Heart left ventricle (tissue), 13 donors: ENCODE data around the gene CCDC183.

Experiments
- CTCF ChIP-seq, 12 donors: fragments of 200-600 bp; sonication (generic) in 4 of 12; IDR thresholded peaks; one replicate each; pipeline versions ENCODE4 v1.5.0 to v1.8.0; 2018 to 2022; ENCODE audit warnings: antibody characterized with exemption in 12 of 12, mild to moderate bottlenecking in 5 of 12
- POLR2A ChIP-seq, 2 donors: fragments of 450-650 bp; IDR thresholded peaks; one replicate each; pipeline ENCODE4 v1.6.1; 2017; ENCODE audit warnings: antibody characterized with exemption in 2 of 2, mild to moderate bottlenecking in 2 of 2, moderate library complexity in 2 of 2
- donor health status: ischemic (EF 13 %, LVEDD 7.1; RV severe dilation, severe dysfunction).
- donor health status: DM: no; HTN: yes; CAD: no.
- donor health status: DM: no; HTN: no; CAD: no.
- donor health status: ischemic (EF 25% LVEDD 6.9; RV normal size, moderate dysfunction).
- donor health status: ischemic (EF 25% LVEDD 5.7; RV mildly dilated, moderate dysfunction).
- donor health status: ischemic (EF 35%, LVEDD 5.7; RV mildly dilated, moderate dysfunction).
- donor health status: nonischemic (EF 11% LVEDD 7.7; RV severe dilation, severe dysfunction).
- donor health status: DM: yes; HTN: yes; CAD: no.
- donor health status: PGD.
- donor health status: ischemic (EF 29% LVEDD 5.4; RV normal size, mild dysfunction).
- donor health status: nonischemic (EF 23%, LVEDD 6.1; RV moderate dilation, normal function).

GRCh38 chr9:136827794-136828473 is 31.8 kb downstream of the CCDC183 start:
- TF ChIP-seq POLR2A (IDR thresholded peaks at IDR 0.05): no peak
- TF ChIP-seq CTCF (IDR thresholded peaks at IDR 0.05): no peak
